ENCODE results near the gene RAB17. TPM values are rescaled to one million over a fixed set of nuclear protein-coding genes. Genes with fewer than 3 reads are reported as not detected.

The RAB17 gene
- total and polyA plus RNA-seq, 5 experiments from 2014 or later: not detected

DNA sequence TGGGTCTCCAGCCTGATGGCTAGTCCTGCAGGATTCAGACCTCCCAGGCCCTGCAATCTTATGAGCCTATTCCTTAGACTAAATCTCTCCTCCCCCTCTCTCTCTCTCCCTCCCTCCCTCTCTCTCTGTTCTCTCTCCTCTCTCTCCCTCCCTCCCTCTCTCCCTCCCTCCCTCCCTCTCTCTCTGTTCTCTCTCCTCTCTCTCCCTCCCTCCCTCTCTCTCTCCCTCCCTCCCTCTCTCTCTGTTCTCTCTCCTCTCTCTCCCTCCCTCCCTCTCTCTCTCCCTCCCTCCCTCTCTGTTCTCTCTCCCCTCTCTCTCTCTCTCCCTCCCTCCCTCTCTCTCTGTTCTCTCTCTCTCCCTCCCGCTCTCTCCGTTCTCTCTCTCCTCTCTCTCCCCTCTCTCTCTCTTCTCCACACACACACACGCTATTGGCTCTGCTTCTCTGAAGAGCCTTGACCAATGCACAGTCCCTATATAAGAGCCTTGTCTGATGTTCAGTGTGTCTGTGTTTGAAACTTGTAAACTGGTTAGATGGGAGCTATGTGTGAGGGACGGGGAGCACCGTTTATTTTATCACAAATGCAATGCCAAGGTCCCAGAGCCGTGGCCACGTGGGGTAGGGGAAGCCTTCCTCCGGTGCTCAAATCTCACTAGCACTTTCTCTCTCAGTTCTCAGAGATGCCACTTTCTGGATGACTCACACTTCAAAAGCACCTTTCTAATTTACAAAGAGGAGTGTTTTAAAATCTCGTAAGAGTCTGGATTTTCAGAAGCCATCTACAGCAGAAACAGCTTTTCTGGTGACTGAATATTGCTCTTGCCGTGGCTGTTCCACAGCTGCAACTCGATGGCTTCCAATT is 33.5 kb downstream of the RAB17 start:
- no peak for ATAC-seq
- Mint-ChIP-seq H3K4me3 (no peak overlapping the region), H3K4me1 (peaks cover 0 to 2% (median 0%) of the 10 kb centered on the region in 4 donors), H3K27me3 (peaks cover 3 to 28% (median 9%) of the 10 kb centered on the region in 5 donors), H3K27ac (no peak overlapping the region), H3K9me3 (peaks cover 0 to 32% (median 6%) of the 10 kb centered on the region in 9 donors), H3K36me3 (peaks cover 0 to 14% (median 9%) of the 10 kb centered on the region in 3 donors)
- POLR2A ChIA-PET: no interaction called here
- no peak for DNase-seq

DNA sequence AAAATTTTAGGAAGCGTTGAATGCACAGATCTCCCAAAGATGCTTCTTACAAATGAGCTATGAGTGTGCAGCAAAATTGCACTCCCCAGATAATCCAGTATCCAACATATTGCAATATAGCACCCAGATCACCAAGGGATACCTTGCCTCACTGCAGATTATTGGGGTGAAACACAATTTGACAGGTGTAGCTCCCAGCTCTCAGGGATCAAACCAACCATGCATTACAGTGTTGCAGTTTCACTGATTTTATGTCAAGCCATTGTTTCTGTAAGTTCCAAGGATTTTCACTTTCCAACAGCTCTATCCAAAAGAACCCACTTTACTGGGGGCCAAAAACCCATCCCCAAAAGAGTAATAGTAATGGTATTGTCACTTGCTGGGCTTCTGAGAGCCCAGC is 35.0 kb downstream of the RAB17 start:
- H3K36me3 Mint-ChIP-seq: peaks cover 0 to 14% (median 9%) of the 10 kb centered on the region in 3 donors
- no peak overlapping the region for H3K4me3 Mint-ChIP-seq
- DNase-seq (no peak), ATAC-seq (no peak)
- peaks cover 3 to 28% (median 9%) of the 10 kb centered on the region in 5 donors for H3K27me3 Mint-ChIP-seq
- no peak overlapping the region for H3K27ac Mint-ChIP-seq
- POLR2A ChIA-PET: no interaction called here
- peaks cover 0 to 32% (median 6%) of the 10 kb centered on the region in 9 donors for H3K9me3 Mint-ChIP-seq
- peaks cover 0 to 2% (median 0%) of the 10 kb centered on the region in 4 donors for H3K4me1 Mint-ChIP-seq

DNA sequence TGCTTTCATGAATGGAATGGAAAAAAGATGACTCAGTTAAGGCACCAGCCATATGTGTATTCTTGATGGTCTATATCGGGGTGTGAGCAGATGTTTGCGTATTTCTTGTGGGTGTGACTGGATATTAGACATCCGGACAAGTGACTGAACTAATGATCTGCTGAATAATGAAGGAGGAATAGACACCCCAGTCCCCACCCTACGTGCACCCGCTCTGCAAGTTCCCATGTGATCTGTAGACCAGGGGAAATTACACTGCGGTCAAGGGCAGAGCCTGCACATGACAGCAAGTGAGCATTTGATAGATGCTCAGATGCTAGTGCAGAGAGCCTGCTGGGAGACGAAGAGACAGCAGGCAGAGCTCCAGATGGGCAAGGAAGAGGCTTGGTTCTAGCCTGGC is 36.6 kb downstream of the RAB17 start:
- no peak for DNase-seq
- no peak overlapping the region for H3K27ac Mint-ChIP-seq
- POLR2A ChIA-PET: no interaction called here
- peaks cover 0 to 14% (median 9%) of the 10 kb centered on the region in 5 donors for H3K27me3 Mint-ChIP-seq
- H3K36me3 Mint-ChIP-seq: peaks cover 0 to 14% (median 9%) of the 10 kb centered on the region in 3 donors
- H3K9me3 Mint-ChIP-seq: peaks cover 0 to 32% (median 6%) of the 10 kb centered on the region in 9 donors
- H3K4me3 Mint-ChIP-seq: no peak overlapping the region
- no peak for ATAC-seq
- H3K4me1 Mint-ChIP-seq: peaks cover 0 to 2% (median 0%) of the 10 kb centered on the region in 4 donors

DNA sequence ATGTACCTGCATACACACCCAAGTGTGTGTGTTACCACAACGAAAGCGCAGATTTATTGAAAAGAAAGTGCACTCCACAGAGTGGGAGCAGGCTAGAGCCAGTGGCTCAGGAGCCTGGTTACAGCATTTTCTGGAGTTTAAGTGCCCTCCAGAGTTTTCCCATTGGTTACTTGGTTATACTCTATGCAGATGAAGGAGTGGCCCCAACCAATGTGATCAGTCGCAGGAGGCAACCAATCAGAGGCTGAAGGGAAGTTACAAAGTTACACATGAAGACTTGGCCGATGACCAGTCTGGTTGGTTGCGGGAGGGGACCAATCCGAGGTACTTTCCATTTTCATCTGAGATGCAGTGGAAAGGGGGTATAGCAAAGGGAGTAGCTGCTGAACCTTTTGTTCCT is 37.6 kb downstream of the RAB17 start:
- H3K4me1 Mint-ChIP-seq: peaks cover 0 to 2% (median 0%) of the 10 kb centered on the region in 4 donors
- H3K9me3 Mint-ChIP-seq: peaks cover 0 to 32% (median 6%) of the 10 kb centered on the region in 9 donors
- no peak overlapping the region for H3K27ac Mint-ChIP-seq
- ATAC-seq (no peak), DNase-seq (no peak)
- peaks cover 0 to 8% (median 6%) of the 10 kb centered on the region in 5 donors for H3K27me3 Mint-ChIP-seq
- H3K36me3 Mint-ChIP-seq: peaks cover 0 to 14% (median 9%) of the 10 kb centered on the region in 3 donors
- POLR2A ChIA-PET: interaction anchor here (0.8 kb wide), 1 partner anchor 294 kb away, joined by 3 read pairs; no protein-coding TSS in a partner anchor
- H3K4me3 Mint-ChIP-seq: no peak overlapping the region

- Mint-ChIP-seq H3K27me3 (peaks cover 0 to 3% (median 2%) of the 10 kb centered on the region in 5 donors), H3K4me3 (no peak overlapping the region)
- POLR2A ChIA-PET: no interaction called here
Observed at GRCh38 chr2:237551071-237551574, 39.4 kb downstream of the RAB17 start.

GRCh38 chr2:237549643-237550415 is 40.7 kb downstream of the RAB17 start:
- POLR2A ChIA-PET: no interaction called here
- H3K36me3 Mint-ChIP-seq: peaks cover 0 to 5% (median 3%) of the 10 kb centered on the region in 3 donors
- no peak for DNase-seq
- no peak for ATAC-seq
- peaks cover 0 to 12% (median 1%) of the 10 kb centered on the region in 9 donors for H3K9me3 Mint-ChIP-seq
- H3K4me1 Mint-ChIP-seq: no peaks in the 10 kb centered on the region
- peak overlapping the region in 1 of 10 donors; percentile 76 for H3K27ac Mint-ChIP-seq
- peak overlapping the region in 1 of 10 donors; percentile 7 for H3K4me3 Mint-ChIP-seq
- peaks cover 0 to 3% (median 0%) of the 10 kb centered on the region in 5 donors for H3K27me3 Mint-ChIP-seq

More at GRCh38 chr2:237551071-237551574, 39.4 kb downstream of the RAB17 start:
- H3K27ac Mint-ChIP-seq: no peak overlapping the region
- DNase-seq: no peak
- H3K4me1 Mint-ChIP-seq: no peaks in the 10 kb centered on the region
- no peak for ATAC-seq
- peaks cover 0 to 11% (median 8%) of the 10 kb centered on the region in 3 donors for H3K36me3 Mint-ChIP-seq
- H3K9me3 Mint-ChIP-seq: peaks cover 0 to 23% (median 4%) of the 10 kb centered on the region in 9 donors

GRCh38 chr2:237549216-237549615 is 41.3 kb downstream of the RAB17 start:
- peaks cover 0 to 5% (median 0%) of the 10 kb centered on the region in 3 donors for H3K36me3 Mint-ChIP-seq
- H3K9me3 Mint-ChIP-seq: peaks cover 0 to 6% (median 0%) of the 10 kb centered on the region in 9 donors
- POLR2A ChIA-PET: no interaction called here
- DNase-seq (no peak), ATAC-seq (no peak)
- no peaks in the 10 kb centered on the region for H3K4me1 Mint-ChIP-seq
- H3K27me3 Mint-ChIP-seq: peaks cover 0 to 3% (median 0%) of the 10 kb centered on the region in 5 donors
- no peak overlapping the region for H3K4me3 Mint-ChIP-seq
- peak overlapping the region in 1 of 10 donors; percentile 76 for H3K27ac Mint-ChIP-seq

GRCh38 chr2:237547841-237548416 is 42.6 kb downstream of the RAB17 start:
- ATAC-seq: no peak

GRCh38 chr2:237546876-237547395 is 43.6 kb downstream of the RAB17 start:
- no peak for ATAC-seq
- H3K27me3 Mint-ChIP-seq: peaks cover 0 to 3% (median 0%) of the 10 kb centered on the region in 5 donors
- POLR2A ChIA-PET: no interaction called here
- H3K4me3 Mint-ChIP-seq: no peak overlapping the region
- DNase-seq: no peak
- peak overlapping the region in 1 of 10 donors; percentile 40 for H3K27ac Mint-ChIP-seq
- no peaks in the 10 kb centered on the region for H3K4me1 Mint-ChIP-seq
- peaks cover 0 to 1% (median 0%) of the 10 kb centered on the region in 9 donors for H3K9me3 Mint-ChIP-seq
- no peaks in the 10 kb centered on the region for H3K36me3 Mint-ChIP-seq

More at GRCh38 chr2:237547841-237548416, 42.6 kb downstream of the RAB17 start:
- Mint-ChIP-seq H3K27ac (no peak overlapping the region), H3K4me3 (no peak overlapping the region), H3K36me3 (no peaks in the 10 kb centered on the region), H3K9me3 (peaks cover 0 to 3% (median 0%) of the 10 kb centered on the region in 9 donors), H3K27me3 (peaks cover 0 to 3% (median 0%) of the 10 kb centered on the region in 5 donors), H3K4me1 (no peaks in the 10 kb centered on the region)
- POLR2A ChIA-PET: no interaction called here
- DNase-seq: no peak

DNA sequence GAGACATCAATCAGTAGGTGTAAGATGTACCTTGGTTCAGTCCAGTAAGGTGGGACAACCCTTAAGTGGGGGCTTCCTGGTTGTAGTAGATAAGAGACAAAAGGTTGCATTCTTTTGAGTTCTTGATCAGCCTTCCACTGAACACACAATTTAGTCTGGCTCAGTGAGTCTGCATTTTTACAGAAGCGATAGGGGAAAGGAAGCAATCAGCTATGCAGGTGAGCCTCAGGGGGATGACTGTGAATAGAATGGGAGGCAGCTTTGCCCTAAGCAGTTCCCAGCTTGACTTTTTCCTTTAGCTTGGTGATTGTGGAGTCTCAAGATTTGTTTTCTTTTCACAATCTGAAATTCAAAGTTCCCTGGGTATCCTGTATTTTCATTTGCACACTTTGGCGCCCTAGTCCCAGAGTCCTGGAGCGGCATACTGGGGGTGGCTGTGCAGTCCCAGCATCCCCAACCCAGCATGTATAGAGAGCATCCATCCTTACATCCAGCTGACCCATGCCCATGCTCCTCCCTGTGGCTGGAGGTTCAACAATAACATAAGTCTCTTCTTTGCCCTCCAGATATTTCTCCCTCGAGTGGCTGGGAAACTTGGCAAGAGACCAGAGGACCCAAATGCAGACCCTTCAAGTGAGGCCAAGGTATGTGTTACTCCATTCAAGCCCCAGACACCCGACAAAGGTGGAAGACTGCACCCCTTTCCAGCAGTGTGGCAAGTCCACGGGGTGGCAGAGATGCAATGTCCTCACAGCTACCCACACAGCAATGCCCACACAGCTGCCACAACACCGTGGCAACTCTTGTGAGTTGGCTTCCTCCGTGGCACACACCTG is 44.3 kb downstream of the RAB17 start:
- no peak for DNase-seq
- H3K36me3 Mint-ChIP-seq: no peaks in the 10 kb centered on the region
- no peak overlapping the region for H3K27ac Mint-ChIP-seq
- no peak for ATAC-seq
- H3K27me3 Mint-ChIP-seq: peaks cover 0 to 8% (median 3%) of the 10 kb centered on the region in 5 donors
- no peak overlapping the region for H3K4me3 Mint-ChIP-seq
- H3K9me3 Mint-ChIP-seq: peaks cover 0 to 1% (median 0%) of the 10 kb centered on the region in 9 donors
- no peaks in the 10 kb centered on the region for H3K4me1 Mint-ChIP-seq
- POLR2A ChIA-PET: no interaction called here

- peaks cover 0 to 1% (median 0%) of the 10 kb centered on the region in 4 donors for H3K4me1 Mint-ChIP-seq
- DNase-seq: no peak
- H3K9me3 Mint-ChIP-seq: peaks cover 0 to 1% (median 0%) of the 10 kb centered on the region in 9 donors
- H3K4me3 Mint-ChIP-seq: no peak overlapping the region
- no peak for ATAC-seq
- peaks cover 0 to 29% (median 5%) of the 10 kb centered on the region in 5 donors for H3K27me3 Mint-ChIP-seq
- H3K36me3 Mint-ChIP-seq: no peaks in the 10 kb centered on the region
- no peak overlapping the region for H3K27ac Mint-ChIP-seq
- POLR2A ChIA-PET: no interaction called here
Observed at GRCh38 chr2:237542001-237542704, 48.4 kb downstream of the RAB17 start.

Data from naive thymus-derived CD8-positive, alpha-beta T cell (primary cell).